CD4-positive, alpha-beta T cell (primary cell): ENCODE measurements around the gene SERTAD3. TPM values are rescaled to one million over a fixed set of nuclear protein-coding genes. Genes with fewer than 3 reads are reported as not detected.
A peak's percentile ranks its signal among the peaks of the same experiment; 100 is the strongest.

Experiments used
- ATAC-seq: fragments of 200-7000 bp; cut with Tn5 transposase; one replicate; pipeline ENCODE4 v1.10.0; 2022; ENCODE audit warnings: mild to moderate bottlenecking; ENCODE audit not compliant: poor library complexity
- CTCF ChIA-PET: fragments of 350-600 bp; sonication (Branson Sonifier 250); formaldehyde crosslinking; loops from one replicate; lab custom pipeline; 2021; ENCODE audit warnings: antibody characterized with exemption, inconsistent platforms; lab: Charles Lee
- POLR2A ChIA-PET: fragments of 350-600 bp; sonication (Branson Sonifier 250); formaldehyde crosslinking; loops from one replicate; lab custom pipeline; 2021; ENCODE audit warnings: antibody characterized with exemption, inconsistent platforms; lab: Charles Lee
- DNase-seq, 14 experiments: peaks; one replicate each; pipeline ENCODE4 v3.0.0-alpha.2; 2013 to 2020; ENCODE audit warnings: mixed read lengths in 2 of 14
- H3K27ac ChIP-seq, 2 donors: one replicate each; pipeline versions ENCODE4 v1.5.1 to v1.7.0; 2013; ENCODE audit warnings: low read length in 2 of 2, low read depth in 1 of 2, mild to moderate bottlenecking in 1 of 2
- H3K27me3 ChIP-seq, 2 experiments: 1 replicate in 1 of 2; 2 replicates in 1 of 2; pipeline versions ENCODE4 v1.6.1 to v1.7.0; 2013; ENCODE audit warnings: low read length in 2 of 2, control low read depth in 1 of 2, mild to moderate bottlenecking in 1 of 2, moderate library complexity in 1 of 2; ENCODE audit not compliant: insufficient read depth in 2 of 2, control insufficient read depth in 1 of 2
- H3K36me3 ChIP-seq: one replicate; pipeline ENCODE4 v1.6.1; 2013; ENCODE audit warnings: low read length, control low read depth; ENCODE audit not compliant: insufficient read depth
- H3K4me1 ChIP-seq: one replicate; pipeline ENCODE4 v1.6.1; 2013; ENCODE audit warnings: low read length, control low read depth; ENCODE audit not compliant: insufficient read depth
- H3K4me3 ChIP-seq: one replicate; pipeline ENCODE4 v1.5.1; 2013; ENCODE audit warnings: mild to moderate bottlenecking, low read length, moderate library complexity
- H3K9me3 ChIP-seq, 2 experiments: 1 replicate in 1 of 2; 2 replicates in 1 of 2; pipeline versions ENCODE4 v1.6.1 to v1.7.0; 2013; ENCODE audit warnings: low read length in 2 of 2, mild to moderate bottlenecking in 2 of 2, control low read depth in 1 of 2, moderate library complexity in 1 of 2; ENCODE audit not compliant: control insufficient read depth in 1 of 2, insufficient read depth in 1 of 2
- H3K27ac Mint-ChIP-seq: one replicate; pipeline ENCODE4 v1.8.0; 2020; ENCODE audit warnings: mixed read lengths
- H3K27me3 Mint-ChIP-seq: one replicate; pipeline ENCODE4 v1.8.0; 2021; ENCODE audit warnings: mixed read lengths
- H3K36me3 Mint-ChIP-seq: one replicate; pipeline ENCODE4 v1.8.0; 2021; ENCODE audit warnings: low read depth, mixed read lengths
- H3K4me1 Mint-ChIP-seq: one replicate; pipeline ENCODE4 v1.8.0; 2021; ENCODE audit warnings: low read depth, mixed read lengths
- H3K4me3 Mint-ChIP-seq: one replicate; pipeline ENCODE4 v1.8.0; 2020; ENCODE audit warnings: mild to moderate bottlenecking, mixed read lengths
- H3K9me3 Mint-ChIP-seq: one replicate; pipeline ENCODE4 v1.8.0; 2020; ENCODE audit warnings: mixed read lengths
- CTCF ChIP-seq: fragments of 200-600 bp; IDR thresholded peaks from one replicate; pipeline ENCODE4 v1.8.0; 2022; ENCODE audit warnings: antibody characterized with exemption, mild to moderate bottlenecking
- intact Hi-C, 2 experiments: fragments of 100-400 bp; cut with DNase I in 1 of 2; cut with micrococcal nuclease in 1 of 2; formaldehyde crosslinking; loops; one replicate each; pipeline versions ENCODE4 v1.15.1 to v1.9.0; 2023 to 2025; cut with DNase I, micrococcal nuclease
- total RNA-seq, 174 experiments: library from RNA in 2 of 174; stranded (reverse) in 2 of 174; gene quantifications; one replicate each; pipeline ENCODE4 v1.2.3 and lab custom pipeline; 2021 to 2026

Gene SERTAD3
- total RNA-seq, 2 experiments from 2014 or later: 17.4 to 19.2 TPM

GRCh38 chr19:40412866-40413265 is 31.3 kb downstream of the SERTAD3 start:
- H3K27ac ChIP-seq: no peak overlapping the region
- no peak for TF ChIP-seq CTCF
- no peak overlapping the region for H3K4me3 ChIP-seq
- no peaks in the 10 kb centered on the region for H3K36me3 Mint-ChIP-seq
- no peak for DNase-seq
- H3K4me1 Mint-ChIP-seq: peaks cover 5% of the 10 kb centered on the region
- no peaks in the 10 kb centered on the region for H3K27me3 ChIP-seq
- H3K9me3 ChIP-seq: no peaks in the 10 kb centered on the region
- H3K27me3 Mint-ChIP-seq: peaks cover 4% of the 10 kb centered on the region
- ChIA-PET CTCF (no interaction called here), POLR2A (no interaction called here)
- no peak for ATAC-seq
- H3K4me3 Mint-ChIP-seq: no peak overlapping the region
- H3K9me3 Mint-ChIP-seq: no peaks in the 10 kb centered on the region
- H3K4me1 ChIP-seq: peaks cover 14% of the 10 kb centered on the region
- H3K27ac Mint-ChIP-seq: no peak overlapping the region
- H3K36me3 ChIP-seq: no peaks in the 10 kb centered on the region
- intact Hi-C loops: no loop called here

GRCh38 chr19:40411958-40412499 is 32.1 kb downstream of the SERTAD3 start:
- Mint-ChIP-seq H3K27me3 (peaks cover 4% of the 10 kb centered on the region), H3K4me1 (peaks cover 3% of the 10 kb centered on the region), H3K27ac (no peak overlapping the region), H3K4me3 (no peak overlapping the region), H3K9me3 (no peaks in the 10 kb centered on the region), H3K36me3 (no peaks in the 10 kb centered on the region)
- Histone ChIP-seq H3K9me3 (no peaks in the 10 kb centered on the region), H3K27me3 (no peaks in the 10 kb centered on the region), H3K4me3 (no peak overlapping the region), H3K4me1 (peaks cover 13% of the 10 kb centered on the region), H3K27ac (no peak overlapping the region), H3K36me3 (no peaks in the 10 kb centered on the region)
- CTCF ChIA-PET: no interaction called here
- POLR2A ChIA-PET: no interaction called here
- no peak for ATAC-seq
- no peak for TF ChIP-seq CTCF
- no peak for DNase-seq
- intact Hi-C loops: no loop called here

- TF ChIP-seq CTCF: no peak
- Histone ChIP-seq H3K4me3 (no peak overlapping the region), H3K27me3 (no peaks in the 10 kb centered on the region), H3K4me1 (peaks cover 10% of the 10 kb centered on the region), H3K27ac (no peak overlapping the region), H3K36me3 (no peaks in the 10 kb centered on the region), H3K9me3 (no peaks in the 10 kb centered on the region)
- CTCF ChIA-PET: interaction anchor here (0.5 kb wide), 1 partner anchor 377 kb away, joined by 3 read pairs; no protein-coding TSS in a partner anchor
- no peaks in the 10 kb centered on the region for H3K4me1 Mint-ChIP-seq
- ATAC-seq: no peak
- H3K27ac Mint-ChIP-seq: no peak overlapping the region
- peaks cover 4% of the 10 kb centered on the region for H3K27me3 Mint-ChIP-seq
- H3K9me3 Mint-ChIP-seq: no peaks in the 10 kb centered on the region
- no peaks in the 10 kb centered on the region for H3K36me3 Mint-ChIP-seq
- no peak overlapping the region for H3K4me3 Mint-ChIP-seq
- POLR2A ChIA-PET: no interaction called here
- DNase-seq: peak in 1 of 14 experiments; percentile 7
- intact Hi-C loops: no loop called here
These were observed 32.9 kb downstream of the SERTAD3 start for GRCh38 chr19:40411125-40411842.
